ENCODE data around the gene SHC1.

Gene SHC1

GRCh38 chr1:154972517-154973343, 2.2 kb upstream of the SHC1 start:
- Histone ChIP-seq H3K9ac (ENCODE audit: low read length) (no peak overlapping the region), H3K9me2 (replicated peaks; ENCODE audit: insufficient read depth, low read length) (no peaks in the 10 kb centered on the region), H3K9me3 (ENCODE audit: insufficient read depth, low read length) (no peaks in the 10 kb centered on the region), H3K4me2 (ENCODE audit: low read depth, low read length, poor library complexity, severe bottlenecking) (peak overlapping the region; percentile 87), H3K36me3 (ENCODE audit: low read length) (no peaks in the 10 kb centered on the region), H4K20me1 (ENCODE audit: low read depth, low read length) (no peaks in the 10 kb centered on the region), H3K27me3 (ENCODE audit: low read length) (no peaks in the 10 kb centered on the region), H3K27ac (ENCODE audit: low read depth, low read length) (no peak overlapping the region), H2AFZ (ENCODE audit: low read depth, low read length, severe bottlenecking) (no peak overlapping the region), H3F3A (ENCODE audit: insufficient read depth) (peaks cover 11% of the 10 kb centered on the region; the same call in 1 of the 2 replicates), H3K79me2 (ENCODE audit: insufficient read depth, low read length) (peaks cover 57% of the 10 kb centered on the region), H3K4me3 (ENCODE audit: insufficient read depth, low read length, poor library complexity, severe bottlenecking) (no peak overlapping the region)
- TF ChIP-seq CTCF (IDR thresholded peaks at IDR 0.05; ENCODE audit: insufficient read depth, low read length, poor library complexity, severe bottlenecking) (no peak), EZH2phosphoT487 (conservative IDR thresholded peaks at IDR 0.05; ENCODE audit: low read length) (no peak)

- Histone ChIP-seq H3K27me3 (ENCODE audit: low read length) (no peaks in the 10 kb centered on the region), H4K20me1 (ENCODE audit: low read depth, low read length) (no peaks in the 10 kb centered on the region), H3K9me3 (ENCODE audit: insufficient read depth, low read length) (no peaks in the 10 kb centered on the region), H3K4me2 (ENCODE audit: low read depth, low read length, poor library complexity, severe bottlenecking) (no peak overlapping the region), H3K27ac (ENCODE audit: low read depth, low read length) (no peak overlapping the region), H3K9ac (ENCODE audit: low read length) (no peak overlapping the region), H3K4me3 (ENCODE audit: insufficient read depth, low read length, poor library complexity, severe bottlenecking) (no peak overlapping the region), H3K79me2 (ENCODE audit: insufficient read depth, low read length) (peaks cover 52% of the 10 kb centered on the region), H3F3A (ENCODE audit: insufficient read depth) (peaks cover 11% of the 10 kb centered on the region; the same call in 1 of the 2 replicates), H2AFZ (ENCODE audit: low read depth, low read length, severe bottlenecking) (no peak overlapping the region), H3K9me2 (replicated peaks; ENCODE audit: insufficient read depth, low read length) (no peaks in the 10 kb centered on the region), H3K36me3 (ENCODE audit: low read length) (no peaks in the 10 kb centered on the region)
- TF ChIP-seq EZH2phosphoT487 (conservative IDR thresholded peaks at IDR 0.05; ENCODE audit: low read length): no peak
- no peak for TF ChIP-seq CTCF (IDR thresholded peaks at IDR 0.05; ENCODE audit: insufficient read depth, low read length, poor library complexity, severe bottlenecking)
Observed at GRCh38 chr1:154972213-154972516, 1.6 kb upstream of the SHC1 start.

GRCh38 chr1:154971341-154971998, 923 bp upstream of the SHC1 start:
- Histone ChIP-seq H3K79me2 (ENCODE audit: insufficient read depth, low read length) (peaks cover 45% of the 10 kb centered on the region), H3K9ac (ENCODE audit: low read length) (peak overlapping the region; percentile 18; the same call in 1 of the 2 replicates), H3K4me2 (ENCODE audit: low read depth, low read length, poor library complexity, severe bottlenecking) (peak overlapping the region; percentile 9), H2AFZ (ENCODE audit: low read depth, low read length, severe bottlenecking) (no peak overlapping the region), H4K20me1 (ENCODE audit: low read depth, low read length) (no peaks in the 10 kb centered on the region), H3K9me3 (ENCODE audit: insufficient read depth, low read length) (no peaks in the 10 kb centered on the region), H3K27me3 (ENCODE audit: low read length) (no peaks in the 10 kb centered on the region), H3K27ac (ENCODE audit: low read depth, low read length) (no peak overlapping the region), H3K36me3 (ENCODE audit: low read length) (no peaks in the 10 kb centered on the region), H3F3A (ENCODE audit: insufficient read depth) (peaks cover 11% of the 10 kb centered on the region; the same call in 1 of the 2 replicates), H3K4me3 (ENCODE audit: insufficient read depth, low read length, poor library complexity, severe bottlenecking) (no peak overlapping the region), H3K9me2 (replicated peaks; ENCODE audit: insufficient read depth, low read length) (no peaks in the 10 kb centered on the region)
- TF ChIP-seq EZH2phosphoT487 (conservative IDR thresholded peaks at IDR 0.05; ENCODE audit: low read length): no peak
